CD14-positive monocyte (primary cell): ENCODE results near the gene ARHGEF11. TPM values are rescaled to one million over a fixed set of nuclear protein-coding genes. Genes with fewer than 3 reads are reported as not detected.

Source experiments
- DNase-seq, 3 donors: peaks; one replicate each; pipeline ENCODE4 v3.0.0-alpha.2; 2011 to 2022
- H2AFZ ChIP-seq: 2 replicates; pipeline ENCODE4 v1.6.0; 2012; ENCODE audit warnings: mild to moderate bottlenecking, low read depth, low read length, inconsistent platforms; ENCODE audit not compliant: insufficient read depth, poor library complexity, severe bottlenecking
- H3K27ac ChIP-seq, 2 donors: 1 replicate in 1 of 2; 2 replicates in 1 of 2; pipeline ENCODE4 v1.5.1; 2012 to 2013; ENCODE audit warnings: low read length in 2 of 2, control low read depth in 1 of 2, inconsistent platforms in 1 of 2, low read depth in 1 of 2, mild to moderate bottlenecking in 1 of 2
- H3K27me3 ChIP-seq, 2 donors: one replicate each; pipeline versions ENCODE4 v1.6.0 to v1.6.1; 2011 to 2013; ENCODE audit warnings: low read length in 2 of 2; ENCODE audit not compliant: control insufficient read depth in 2 of 2, insufficient read depth in 2 of 2
- H3K36me3 ChIP-seq, 2 donors: replicated peaks in 1 of 2; 1 replicate in 1 of 2; 2 replicates in 1 of 2; pipeline versions ENCODE4 v1.5.1 to v1.6.1; 2012 to 2013; ENCODE audit warnings: low read length in 2 of 2, control low read depth in 1 of 2, inconsistent platforms in 1 of 2, mild to moderate bottlenecking in 1 of 2; ENCODE audit not compliant: insufficient read depth in 2 of 2, control insufficient read depth in 1 of 2
- H3K4me1 ChIP-seq, 2 donors: 1 replicate in 1 of 2; 2 replicates in 1 of 2; pipeline versions ENCODE4 v1.5.1 to v1.6.1; 2012 to 2013; ENCODE audit warnings: low read length in 2 of 2, control low read depth in 1 of 2, inconsistent platforms in 1 of 2, mild to moderate bottlenecking in 1 of 2, moderate library complexity in 1 of 2; ENCODE audit not compliant: insufficient read depth in 2 of 2, control insufficient read depth in 1 of 2
- H3K4me2 ChIP-seq: replicated peaks from 2 replicates; pipeline ENCODE3; 2012; ENCODE audit warnings: low read length, moderate library complexity, mild to moderate bottlenecking; ENCODE audit not compliant: poor library complexity, severe bottlenecking; ENCODE audit errors: extremely low read depth
- H3K4me3 ChIP-seq, 3 experiments: fragments of 200-600 bp in 1 of 3; sonication (generic) in 1 of 3; replicated peaks in 1 of 3; 1 replicate in 2 of 3; 2 replicates in 1 of 3; pipeline ENCODE4 v1.5.1; 2011 to 2013; ENCODE audit warnings: low read length in 3 of 3, mild to moderate bottlenecking in 3 of 3, control low read depth in 2 of 3, low read depth in 2 of 3, inconsistent platforms in 1 of 3, moderate library complexity in 1 of 3
- H3K79me2 ChIP-seq: 2 replicates; pipeline ENCODE4 v1.6.0; 2012; ENCODE audit warnings: mild to moderate bottlenecking, control low read depth, inconsistent platforms, low read length, moderate library complexity; ENCODE audit not compliant: insufficient read depth
- H3K9ac ChIP-seq: 2 replicates; pipeline ENCODE4 v1.6.0; 2017; ENCODE audit warnings: low read length, mild to moderate bottlenecking; ENCODE audit not compliant: insufficient read depth, poor library complexity, severe bottlenecking
- H3K9me3 ChIP-seq, 2 donors: replicated peaks in 1 of 2; 1 replicate in 1 of 2; 2 replicates in 1 of 2; pipeline versions ENCODE4 v1.5.1 to v1.6.1; 2012 to 2013; ENCODE audit warnings: low read length in 2 of 2, control low read depth in 1 of 2; ENCODE audit not compliant: control insufficient read depth in 1 of 2, insufficient read depth in 1 of 2
- H4K20me1 ChIP-seq: 2 replicates; pipeline ENCODE4 v1.6.0; 2012; ENCODE audit warnings: mild to moderate bottlenecking, low read length, control low read depth, moderate library complexity; ENCODE audit not compliant: insufficient read depth
- H3K27ac Mint-ChIP-seq, 7 donors: one replicate each; pipeline ENCODE4 v1.8.0; 2020; ENCODE audit warnings: mild to moderate bottlenecking in 7 of 7, mixed read lengths in 7 of 7, moderate library complexity in 6 of 7, inconsistent platforms in 2 of 7
- H3K27me3 Mint-ChIP-seq, 3 donors: one replicate each; pipeline ENCODE4 v1.8.0; 2021 to 2022; ENCODE audit warnings: low read depth in 3 of 3, mild to moderate bottlenecking in 3 of 3, mixed read lengths in 3 of 3, moderate library complexity in 3 of 3, inconsistent platforms in 1 of 3
- H3K36me3 Mint-ChIP-seq, 2 donors: one replicate each; pipeline ENCODE4 v1.8.0; 2020; ENCODE audit warnings: mixed read lengths in 2 of 2, inconsistent platforms in 1 of 2, mild to moderate bottlenecking in 1 of 2
- H3K4me1 Mint-ChIP-seq: one replicate; pipeline ENCODE4 v1.8.0; 2020; ENCODE audit warnings: mild to moderate bottlenecking, mixed read lengths
- H3K4me3 Mint-ChIP-seq, 2 donors: one replicate each; pipeline ENCODE4 v1.8.0; 2020; ENCODE audit warnings: mild to moderate bottlenecking in 2 of 2, mixed read lengths in 2 of 2, moderate library complexity in 1 of 2
- H3K9me3 Mint-ChIP-seq, 7 donors: one replicate each; pipeline ENCODE4 v1.8.0; 2020 to 2022; ENCODE audit warnings: mixed read lengths in 7 of 7, mild to moderate bottlenecking in 6 of 7, moderate library complexity in 6 of 7, inconsistent platforms in 2 of 7
- WGBS: methylation state at CpG from one replicate; pipeline ENCODE4 v1.1.5; 2013; ENCODE audit warnings: missing lambda C conversion rate; ENCODE audit not compliant: insufficient coverage; 5-methylcytosine and 5-hydroxymethylcytosine counted together
- intact Hi-C, 2 donors: fragments of 100-400 bp; cut with micrococcal nuclease; formaldehyde crosslinking; loops; one replicate each; pipeline versions ENCODE4 v1.15.0 to v1.15.1; 2023
- polyA plus RNA-seq, 3 donors: library from polyadenylated mRNA; depleted of rRNA in 1 of 3; unstranded in 2 of 3; stranded (reverse) in 1 of 3; fragments of 300-500 nt in 2 of 3; fragments of >200 nt in 1 of 3; fragmentation: Illumina TruSeq in 2 of 3; gene quantifications; 1 replicate in 2 of 3; 2 replicates in 1 of 3; pipeline ENCODE4 v1.2.3, GENCODE V29; 2012 to 2021
- TF ChIP-seq, protein P1 (sequence below): fragments of 200-600 bp; IDR thresholded peaks from one replicate; pipeline ENCODE4 v1.8.0; 2022; ENCODE audit warnings: antibody characterized with exemption, mild to moderate bottlenecking

ARHGEF11 gene
- polyA plus RNA-seq, 3 donors, result 17.0 to 78.5 (median 17.7) TPM

GRCh38 chr1:157035121-157035520 is 10.4 kb downstream of the ARHGEF11 start:
- Histone ChIP-seq H3K27ac (no peak overlapping the region), H2AFZ (no peak overlapping the region), H3K4me3 (no peak overlapping the region), H3K36me3 (peaks cover 6 to 14% of the 10 kb centered on the region in 2 donors), H3K4me2 (no peak overlapping the region), H3K9me3 (no peaks in the 10 kb centered on the region), H3K9ac (no peak overlapping the region), H3K79me2 (peaks cover 68% of the 10 kb centered on the region), H3K27me3 (no peaks in the 10 kb centered on the region), H3K4me1 (peaks cover 0 to under 1% of the 10 kb centered on the region in 2 donors), H4K20me1 (peaks cover 93% of the 10 kb centered on the region)
- TF ChIP-seq, protein P1, sequence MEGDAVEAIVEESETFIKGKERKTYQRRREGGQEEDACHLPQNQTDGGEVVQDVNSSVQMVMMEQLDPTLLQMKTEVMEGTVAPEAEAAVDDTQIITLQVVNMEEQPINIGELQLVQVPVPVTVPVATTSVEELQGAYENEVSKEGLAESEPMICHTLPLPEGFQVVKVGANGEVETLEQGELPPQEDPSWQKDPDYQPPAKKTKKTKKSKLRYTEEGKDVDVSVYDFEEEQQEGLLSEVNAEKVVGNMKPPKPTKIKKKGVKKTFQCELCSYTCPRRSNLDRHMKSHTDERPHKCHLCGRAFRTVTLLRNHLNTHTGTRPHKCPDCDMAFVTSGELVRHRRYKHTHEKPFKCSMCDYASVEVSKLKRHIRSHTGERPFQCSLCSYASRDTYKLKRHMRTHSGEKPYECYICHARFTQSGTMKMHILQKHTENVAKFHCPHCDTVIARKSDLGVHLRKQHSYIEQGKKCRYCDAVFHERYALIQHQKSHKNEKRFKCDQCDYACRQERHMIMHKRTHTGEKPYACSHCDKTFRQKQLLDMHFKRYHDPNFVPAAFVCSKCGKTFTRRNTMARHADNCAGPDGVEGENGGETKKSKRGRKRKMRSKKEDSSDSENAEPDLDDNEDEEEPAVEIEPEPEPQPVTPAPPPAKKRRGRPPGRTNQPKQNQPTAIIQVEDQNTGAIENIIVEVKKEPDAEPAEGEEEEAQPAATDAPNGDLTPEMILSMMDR, result no peak
- Mint-ChIP-seq H3K4me1 (peaks cover 21% of the 10 kb centered on the region), H3K27ac (no peak overlapping the region), H3K27me3 (peaks cover 0 to 2% (median 0%) of the 10 kb centered on the region in 3 donors), H3K4me3 (peak overlapping the region in 1 of 2 donors; percentile 14), H3K36me3 (peaks cover 34 to 41% of the 10 kb centered on the region in 2 donors), H3K9me3 (no peaks in the 10 kb centered on the region)
- no peak for DNase-seq
- intact Hi-C loops, result no loop called here
- WGBS, result 96% methylated on average over 4 of the region's 6 CpGs

DNA sequence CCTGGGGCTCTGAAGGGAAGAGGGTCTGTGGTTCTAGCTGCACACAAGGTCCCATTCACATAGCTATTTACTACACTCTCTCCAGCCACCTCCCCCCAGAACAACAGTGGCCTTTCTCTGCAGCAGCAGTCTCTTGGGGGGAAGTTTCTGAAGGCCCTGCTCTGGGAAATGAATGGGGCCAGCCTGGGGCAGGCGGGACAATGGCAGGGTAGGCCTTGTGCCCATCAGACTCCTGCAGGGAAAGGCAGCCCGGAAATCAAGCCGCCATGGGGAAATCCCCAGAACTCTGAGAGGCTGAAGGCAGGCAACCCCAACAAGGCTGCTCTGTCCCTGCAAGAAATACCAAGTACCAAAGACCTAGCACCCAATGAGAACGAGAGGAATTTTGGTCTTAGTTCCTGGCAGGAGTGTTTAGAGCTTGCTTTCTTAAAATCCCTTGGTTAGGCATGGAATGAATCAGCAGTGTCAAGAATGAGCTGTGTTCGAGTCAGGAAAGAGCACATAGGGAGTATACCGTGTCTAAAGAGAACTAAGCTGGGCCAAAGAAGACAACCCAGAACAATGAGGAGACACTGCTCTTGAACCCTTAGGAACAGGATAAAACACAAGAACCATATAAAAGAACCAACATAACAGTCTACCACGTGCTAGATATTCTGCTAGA is 11.3 kb downstream of the ARHGEF11 start:
- Histone ChIP-seq H3K27ac (no peak overlapping the region), H3K9me3 (no peaks in the 10 kb centered on the region), H3K4me2 (no peak overlapping the region), H3K4me1 (no peaks in the 10 kb centered on the region), H3K36me3 (peaks cover 6 to 14% of the 10 kb centered on the region in 2 donors), H3K27me3 (no peaks in the 10 kb centered on the region), H3K4me3 (no peak overlapping the region), H2AFZ (no peak overlapping the region), H4K20me1 (peaks cover 93% of the 10 kb centered on the region), H3K79me2 (peaks cover 68% of the 10 kb centered on the region), H3K9ac (no peak overlapping the region)
- no peak for DNase-seq
- peaks cover 0 to 2% (median 0%) of the 10 kb centered on the region in 3 donors for H3K27me3 Mint-ChIP-seq
- peaks cover 18% of the 10 kb centered on the region for H3K4me1 Mint-ChIP-seq
- TF ChIP-seq, protein P1, result no peak
- H3K4me3 Mint-ChIP-seq, result no peak overlapping the region
- no peaks in the 10 kb centered on the region for H3K9me3 Mint-ChIP-seq
- peaks cover 33 to 41% of the 10 kb centered on the region in 2 donors for H3K36me3 Mint-ChIP-seq
- 100% methylated on average over 3 of the region's 7 CpGs for WGBS
- no peak overlapping the region for H3K27ac Mint-ChIP-seq
- intact Hi-C loops, result no loop called here
